NCI-H345 treated with DMSO at 0.1 percent for 48 hours (cell line): Measurements from ENCODE around the gene C16orf89.
"Not testable (repeated sequence)": the region's sequence is repeated elsewhere in the genome, so short reads cannot be mapped to it uniquely, and the experiment has no call there.

Experiments
- DNase-seq: peaks from one replicate; lab custom pipeline; 2025; ENCODE audit not compliant: unreplicated experiment; lab: John Stamatoyannopoulos, UW

Gene C16orf89

GRCh38 chr16:5065813-5066212, at the start of gene C16orf89:
TSS of gene C16orf89 (minus strand) at chr16:5065956. CDS start at chr16:5065908, 48 bp downstream.
- no peak for DNase-seq

- not testable (repeated sequence) for DNase-seq
Measured at GRCh38 chr16:5110933-5111332, 45.2 kb upstream of the C16orf89 start.

- DNase-seq: no peak
Measured at GRCh38 chr16:5108505-5109158, 42.9 kb upstream of the C16orf89 start.

GRCh38 chr16:5105039-5105438, 39.3 kb upstream of the C16orf89 start:
- not testable (repeated sequence) for DNase-seq

- not testable (repeated sequence) for DNase-seq
Measured at GRCh38 chr16:5103296-5104032, 37.7 kb upstream of the C16orf89 start.

- not testable (repeated sequence) for DNase-seq
Measured at GRCh38 chr16:5099174-5099573, 33.4 kb upstream of the C16orf89 start.

- not testable (repeated sequence) for DNase-seq
Measured at GRCh38 chr16:5098221-5099159, 32.7 kb upstream of the C16orf89 start.

GRCh38 chr16:5097470-5098220, 31.9 kb upstream of the C16orf89 start, which contains the start of gene EEF2KMT:
TSS of gene EEF2KMT (minus strand) at chr16:5097795. CDS start at chr16:5097739, 56 bp downstream.
- DNase-seq: peak; percentile 99

- DNase-seq: not testable (repeated sequence)
Measured at GRCh38 chr16:5097061-5097469, 31.3 kb upstream of the C16orf89 start.

GRCh38 chr16:5096437-5097060, 30.8 kb upstream of the C16orf89 start:
- DNase-seq: not testable (repeated sequence)

GRCh38 chr16:5095145-5095830, 29.5 kb upstream of the C16orf89 start:
- DNase-seq: not testable (repeated sequence)

GRCh38 chr16:5093746-5094145, 28.0 kb upstream of the C16orf89 start:
- not testable (repeated sequence) for DNase-seq

GRCh38 chr16:5093081-5093480, 27.3 kb upstream of the C16orf89 start:
- not testable (repeated sequence) for DNase-seq

- DNase-seq: not testable (repeated sequence)
Measured at GRCh38 chr16:5090592-5090991, 24.8 kb upstream of the C16orf89 start.

- DNase-seq: not testable (repeated sequence)
Measured at GRCh38 chr16:5089911-5090555, 24.3 kb upstream of the C16orf89 start.

- DNase-seq: not testable (repeated sequence)
Measured at GRCh38 chr16:5088936-5089335, 23.2 kb upstream of the C16orf89 start.

- not testable (repeated sequence) for DNase-seq
Measured at GRCh38 chr16:5088086-5088790, 22.5 kb upstream of the C16orf89 start.

GRCh38 chr16:5085716-5086115, 20.0 kb upstream of the C16orf89 start:
- DNase-seq: not testable (repeated sequence)
